D721Med (cell line): ENCODE data around the gene HBA1.
"Not testable (repeated sequence)": the region's sequence is repeated elsewhere in the genome, so short reads cannot be mapped to it uniquely, and the experiment has no call there.

Source experiments
- DNase-seq: peaks from one replicate; pipeline ENCODE4 v3.0.0; 2011; ENCODE audit warnings: low spot score; ENCODE audit not compliant: insufficient read length
- FAIRE-seq: peaks from 2 replicates; lab custom pipeline; 2011; peaks lifted over from hg19 to GRCh38; lab: Jason Lieb, UNC
- CTCF ChIP-seq: IDR thresholded peaks from 2 replicates; pipeline ENCODE4 v1.5.1; 2012; ENCODE audit warnings: mild to moderate bottlenecking, control low read depth; ENCODE audit not compliant: insufficient read depth; ENCODE audit errors: missing control alignments

The HBA1 gene

DNA sequence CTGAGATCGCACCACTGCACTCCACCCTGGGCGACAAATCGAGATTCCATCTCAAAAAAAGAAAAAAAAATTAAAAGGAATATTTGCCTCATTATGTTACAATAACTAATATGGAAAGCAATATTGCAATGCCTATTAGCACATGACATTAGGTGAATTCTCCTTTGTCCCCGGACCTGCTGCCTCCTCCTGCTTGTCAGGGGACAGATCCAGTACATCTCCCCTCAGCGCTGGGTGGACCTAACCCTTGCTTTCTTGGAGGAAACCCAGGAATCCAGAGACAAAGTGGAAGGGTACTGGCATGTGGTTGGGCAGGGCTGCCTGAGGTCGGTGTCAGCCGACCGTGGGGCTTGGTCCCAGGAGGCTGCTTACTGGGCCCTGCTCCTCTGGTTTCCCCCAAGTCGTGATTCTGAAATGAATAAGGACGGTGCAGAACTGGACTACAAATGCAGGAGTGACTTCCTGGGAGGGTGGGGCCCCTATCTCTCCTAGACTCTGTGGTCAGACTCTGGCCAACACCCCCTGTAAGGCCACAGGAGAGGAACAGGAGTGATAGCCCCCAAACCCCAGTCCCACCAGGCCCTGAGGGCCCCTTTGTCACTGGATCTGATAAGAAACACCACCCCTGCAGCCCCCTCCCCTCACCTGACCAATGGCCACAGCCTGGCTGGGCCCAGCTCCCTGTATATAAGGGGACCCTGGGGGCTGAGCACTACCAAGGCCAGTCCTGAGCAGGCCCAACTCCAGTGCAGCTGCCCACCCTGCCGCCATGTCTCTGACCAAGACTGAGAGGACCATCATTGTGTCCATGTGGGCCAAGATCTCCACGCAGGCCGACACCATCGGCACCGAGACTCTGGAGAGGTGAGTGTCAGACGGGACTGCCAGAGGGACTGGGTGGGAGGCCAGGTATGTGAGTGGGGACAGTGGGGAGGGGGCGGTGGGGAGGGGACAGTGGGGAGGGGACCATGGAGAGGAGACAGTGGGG, 24.0 kb upstream of the HBA1 start, which contains the start of gene HBZ:
Gene HBZ (plus strand): TSS at position 504 of the 988 bp plus-strand sequence. CDS start 266 bp downstream, at position 770.
- no peak for FAIRE-seq
- no peak for TF ChIP-seq CTCF
- DNase-seq = no peak

GRCh38 chr16:153129-153521, 23.4 kb upstream of the HBA1 start:
- not testable (repeated sequence) for FAIRE-seq, DNase-seq

GRCh38 chr16:153550-154216, 22.8 kb upstream of the HBA1 start:
- DNase-seq, FAIRE-seq: not testable (repeated sequence)

DNA sequence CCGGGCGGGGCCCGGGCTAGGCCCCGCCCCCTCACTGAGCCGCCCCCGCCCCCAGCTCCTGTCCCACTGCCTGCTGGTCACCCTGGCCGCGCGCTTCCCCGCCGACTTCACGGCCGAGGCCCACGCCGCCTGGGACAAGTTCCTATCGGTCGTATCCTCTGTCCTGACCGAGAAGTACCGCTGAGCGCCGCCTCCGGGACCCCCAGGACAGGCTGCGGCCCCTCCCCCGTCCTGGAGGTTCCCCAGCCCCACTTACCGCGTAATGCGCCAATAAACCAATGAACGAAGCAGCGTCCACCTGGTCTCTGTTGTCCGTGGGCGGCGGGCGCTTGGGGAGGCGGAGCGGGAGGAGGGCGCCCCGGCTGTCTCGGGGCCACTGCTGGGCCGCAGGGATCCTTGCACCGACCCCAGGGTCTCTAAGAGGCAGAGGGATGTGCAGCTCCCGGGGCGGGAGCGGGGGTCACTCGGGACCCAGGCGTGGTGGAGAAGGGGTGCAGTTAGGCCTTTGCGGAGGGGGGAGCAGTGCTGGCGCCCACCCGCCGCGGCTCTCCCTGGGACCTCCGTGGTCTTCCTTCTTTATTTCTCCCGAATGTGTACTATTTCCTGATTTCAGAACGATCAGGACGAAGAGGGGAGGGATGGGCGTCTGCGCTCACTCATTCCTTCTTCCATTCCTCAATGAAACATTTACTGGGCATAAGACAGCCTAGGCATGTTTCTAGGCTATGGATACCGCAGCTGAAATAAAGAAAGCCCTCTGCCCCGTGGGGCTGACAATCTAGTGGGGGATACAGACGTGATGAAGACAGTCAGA, 22.1 kb upstream of the HBA1 start:
- FAIRE-seq (no peak), DNase-seq (peak; percentile 75)
- no peak for TF ChIP-seq CTCF

DNA sequence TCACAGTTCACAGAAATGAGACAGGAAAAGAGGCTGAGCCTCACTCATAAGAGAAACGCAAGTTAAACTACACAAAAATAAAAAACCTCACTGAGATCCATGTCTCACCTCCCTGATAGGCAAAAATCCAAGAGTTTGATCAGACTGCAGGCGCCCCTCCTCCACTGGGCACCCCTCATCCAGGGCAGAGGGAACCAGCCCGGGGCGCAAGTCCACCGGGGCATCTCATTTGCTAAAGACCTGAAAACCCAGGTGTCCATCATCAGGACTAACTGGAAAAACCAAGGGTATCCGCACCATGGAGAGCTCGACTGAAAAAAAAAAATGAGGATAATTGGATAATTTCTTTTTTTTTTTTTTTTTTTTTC, 21.5 kb upstream of the HBA1 start:
- TF ChIP-seq CTCF = no peak
- FAIRE-seq = no peak
- no peak for DNase-seq

- FAIRE-seq (no peak), DNase-seq (no peak)
- no peak for TF ChIP-seq CTCF
Observed at GRCh38 chr16:159136-159849, 17.2 kb upstream of the HBA1 start.

DNA sequence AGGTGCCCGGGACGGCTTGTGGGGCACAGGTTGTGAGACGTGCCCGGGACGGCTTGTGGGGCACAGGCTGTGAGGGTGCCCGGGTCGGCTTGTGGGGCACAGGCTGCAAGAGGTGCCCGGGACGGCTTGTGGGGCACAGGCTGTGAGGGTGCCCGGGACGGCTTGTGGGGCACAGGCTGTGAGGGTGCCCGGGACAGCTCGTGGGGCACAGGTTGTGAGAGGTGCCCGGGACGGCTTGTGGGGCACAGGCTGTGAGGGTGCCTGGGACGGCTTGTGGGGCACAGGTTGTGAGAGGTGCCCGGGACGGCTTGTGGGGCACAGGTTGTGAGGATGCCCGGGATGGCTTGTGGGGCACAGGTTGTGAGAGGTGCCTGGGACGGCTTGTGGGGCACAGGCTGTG, 16.2 kb upstream of the HBA1 start:
- DNase-seq, FAIRE-seq: not testable (repeated sequence)

GRCh38 chr16:160691-161190, 15.7 kb upstream of the HBA1 start:
- DNase-seq (no peak), FAIRE-seq (no peak)
- no peak for TF ChIP-seq CTCF
